Esophagus squamous epithelium (tissue), 5 donors: Measurements from ENCODE around the gene NID2. TPM values are rescaled to one million over a fixed set of nuclear protein-coding genes. Genes with fewer than 3 reads are reported as not detected.

Experiments used
- DNase-seq: peaks from one replicate; lab custom pipeline; 2025; lab: John Stamatoyannopoulos, UW
- H3K27ac ChIP-seq, 4 donors: fragments of 200-600 bp; sonication (generic); one replicate each; pipeline ENCODE4 v1.5.1; 2016 to 2019; ENCODE audit warnings: mild to moderate bottlenecking in 1 of 4
- H3K27me3 ChIP-seq, 4 donors: fragments of 200-600 bp; sonication (generic); 1 replicate in 3 of 4; 2 replicates in 1 of 4; pipeline versions ENCODE4 v1.5.1 to v1.6.0; 2017 to 2021; ENCODE audit warnings: antibody characterized with exemption in 1 of 4
- H3K36me3 ChIP-seq, 3 donors: fragments of 200-600 bp; sonication (generic); one replicate each; pipeline ENCODE4 v1.5.1; 2016 to 2019
- H3K4me1 ChIP-seq, 3 donors: fragments of 200-600 bp; sonication (generic); one replicate each; pipeline ENCODE4 v1.5.1; 2017 to 2019
- H3K4me3 ChIP-seq, 4 donors: fragments of 200-600 bp; sonication (generic); 1 replicate in 3 of 4; 2 replicates in 1 of 4; pipeline ENCODE4 v1.5.1; 2016 to 2019; ENCODE audit warnings: mild to moderate bottlenecking in 2 of 4, moderate library complexity in 1 of 4
- H3K9me3 ChIP-seq, 3 donors: fragments of 200-600 bp; sonication (generic); one replicate each; pipeline ENCODE4 v1.5.1; 2016 to 2019
- POLR2A ChIP-seq, 4 donors: fragments of 450-650 bp; IDR thresholded peaks; one replicate each; pipeline ENCODE4 v1.6.1; 2017; ENCODE audit warnings: antibody characterized with exemption in 4 of 4, mild to moderate bottlenecking in 4 of 4, moderate library complexity in 3 of 4
- WGBS, 2 donors: methylation state at CpG; one replicate each; pipeline ENCODE4 v1.1.5; 2018; 5-methylcytosine and 5-hydroxymethylcytosine counted together
- intact Hi-C: fragments of 100-400 bp; cut with DNase I; formaldehyde crosslinking; loops from one replicate; pipeline ENCODE4 v1.15.0; 2022
- total RNA-seq, 4 donors: library from RNA; depleted of rRNA; stranded (reverse); fragments of >200 nt; gene quantifications; one replicate each; pipeline ENCODE4 v1.1.0, GENCODE V29; 2016
- TF ChIP-seq, protein P1 (sequence below), 6 experiments: fragments of 450-650 bp in 4 of 6; fragments of 200-600 bp in 2 of 6; sonication (generic) in 2 of 6; IDR thresholded peaks; one replicate each; pipeline ENCODE4 v1.5.1; 2016 to 2019; ENCODE audit warnings: antibody characterized with exemption in 6 of 6, mild to moderate bottlenecking in 4 of 6, moderate library complexity in 4 of 6
- donor health status: DM: yes; HTN: yes; CAD: no.

Gene NID2
- total RNA-seq, 4 donors from 2014 or later = 0.91 to 12.2 (median 3.2) TPM

GRCh38 chr14:52018252-52018651, 50.6 kb downstream of the NID2 start:
- DNase-seq = no peak
- Histone ChIP-seq H3K36me3 (no peaks in the 10 kb centered on the region), H3K9me3 (no peaks in the 10 kb centered on the region), H3K27ac (no peak overlapping the region), H3K4me1 (peaks cover 0 to 43% (median 5%) of the 10 kb centered on the region in 3 donors), H3K4me3 (no peak overlapping the region), H3K27me3 (no peaks in the 10 kb centered on the region)
- TF ChIP-seq, protein P1, sequence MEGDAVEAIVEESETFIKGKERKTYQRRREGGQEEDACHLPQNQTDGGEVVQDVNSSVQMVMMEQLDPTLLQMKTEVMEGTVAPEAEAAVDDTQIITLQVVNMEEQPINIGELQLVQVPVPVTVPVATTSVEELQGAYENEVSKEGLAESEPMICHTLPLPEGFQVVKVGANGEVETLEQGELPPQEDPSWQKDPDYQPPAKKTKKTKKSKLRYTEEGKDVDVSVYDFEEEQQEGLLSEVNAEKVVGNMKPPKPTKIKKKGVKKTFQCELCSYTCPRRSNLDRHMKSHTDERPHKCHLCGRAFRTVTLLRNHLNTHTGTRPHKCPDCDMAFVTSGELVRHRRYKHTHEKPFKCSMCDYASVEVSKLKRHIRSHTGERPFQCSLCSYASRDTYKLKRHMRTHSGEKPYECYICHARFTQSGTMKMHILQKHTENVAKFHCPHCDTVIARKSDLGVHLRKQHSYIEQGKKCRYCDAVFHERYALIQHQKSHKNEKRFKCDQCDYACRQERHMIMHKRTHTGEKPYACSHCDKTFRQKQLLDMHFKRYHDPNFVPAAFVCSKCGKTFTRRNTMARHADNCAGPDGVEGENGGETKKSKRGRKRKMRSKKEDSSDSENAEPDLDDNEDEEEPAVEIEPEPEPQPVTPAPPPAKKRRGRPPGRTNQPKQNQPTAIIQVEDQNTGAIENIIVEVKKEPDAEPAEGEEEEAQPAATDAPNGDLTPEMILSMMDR (IDR thresholded peaks at IDR 0.05) = no peak
- TF ChIP-seq POLR2A (IDR thresholded peaks at IDR 0.05) = no peak
- WGBS, 2 donors = 74 to 76% methylated on average over 4 of the region's 4 CpGs
- intact Hi-C loops = no loop called here

GRCh38 chr14:52015411-52016030, 53.3 kb downstream of the NID2 start:
- Histone ChIP-seq H3K27ac (no peak overlapping the region), H3K36me3 (peaks cover 5 to 16% (median 9%) of the 10 kb centered on the region in 3 donors), H3K27me3 (no peaks in the 10 kb centered on the region), H3K9me3 (no peaks in the 10 kb centered on the region), H3K4me3 (no peak overlapping the region), H3K4me1 (peaks cover 0 to 37% (median 0%) of the 10 kb centered on the region in 3 donors)
- intact Hi-C loops = no loop called here
- no peak for TF ChIP-seq POLR2A (IDR thresholded peaks at IDR 0.05)
- TF ChIP-seq, protein P1 (IDR thresholded peaks at IDR 0.05) = peak in 2 of 6 experiments; percentile 8 to 23
- DNase-seq = no peak
- WGBS, 2 donors = 65 to 89% methylated on average over 8 of the region's 8 CpGs

DNA sequence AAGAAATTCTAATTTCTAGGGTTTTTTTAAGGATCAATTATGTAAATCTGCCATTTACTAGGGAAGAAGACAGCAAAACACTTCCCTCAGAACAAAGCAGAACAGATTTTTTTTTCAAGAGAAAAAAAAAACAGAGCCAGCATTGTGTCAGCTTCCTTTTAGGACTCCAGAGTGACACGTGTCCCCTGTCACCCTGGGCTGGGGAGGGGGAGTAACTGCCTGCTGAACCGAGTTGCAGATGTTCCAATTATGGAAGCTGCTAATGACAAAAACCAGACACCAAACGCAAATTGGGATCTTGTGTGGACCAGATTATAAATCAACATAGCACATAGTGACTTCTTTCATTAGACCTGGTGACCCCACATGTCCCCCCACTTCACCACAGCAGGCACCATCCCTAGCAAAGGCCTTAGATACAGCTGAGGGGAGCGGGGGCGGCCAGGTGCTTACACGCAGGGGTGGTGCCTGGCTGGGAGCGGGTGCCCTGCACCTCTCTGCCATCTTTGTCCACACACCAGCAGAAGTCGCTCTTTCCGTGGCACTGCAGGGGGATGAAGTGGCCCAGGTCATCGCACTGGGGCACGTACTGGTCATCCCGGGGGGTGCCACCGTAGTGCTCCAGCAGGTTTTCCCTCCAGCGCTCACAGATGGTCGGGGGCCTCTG, 54.1 kb downstream of the NID2 start:
- Histone ChIP-seq H3K27ac (no peak overlapping the region), H3K4me1 (peaks cover 0 to 35% (median 0%) of the 10 kb centered on the region in 3 donors), H3K9me3 (no peaks in the 10 kb centered on the region), H3K36me3 (peaks cover 5 to 24% (median 9%) of the 10 kb centered on the region in 3 donors), H3K4me3 (no peak overlapping the region), H3K27me3 (no peaks in the 10 kb centered on the region)
- 44 to 56% methylated on average over 5 of the region's 15 CpGs for WGBS, 2 donors
- DNase-seq = no peak
- intact Hi-C loops = no loop called here
- TF ChIP-seq POLR2A (IDR thresholded peaks at IDR 0.05) = no peak
- TF ChIP-seq, protein P1 (IDR thresholded peaks at IDR 0.05) = no peak

DNA sequence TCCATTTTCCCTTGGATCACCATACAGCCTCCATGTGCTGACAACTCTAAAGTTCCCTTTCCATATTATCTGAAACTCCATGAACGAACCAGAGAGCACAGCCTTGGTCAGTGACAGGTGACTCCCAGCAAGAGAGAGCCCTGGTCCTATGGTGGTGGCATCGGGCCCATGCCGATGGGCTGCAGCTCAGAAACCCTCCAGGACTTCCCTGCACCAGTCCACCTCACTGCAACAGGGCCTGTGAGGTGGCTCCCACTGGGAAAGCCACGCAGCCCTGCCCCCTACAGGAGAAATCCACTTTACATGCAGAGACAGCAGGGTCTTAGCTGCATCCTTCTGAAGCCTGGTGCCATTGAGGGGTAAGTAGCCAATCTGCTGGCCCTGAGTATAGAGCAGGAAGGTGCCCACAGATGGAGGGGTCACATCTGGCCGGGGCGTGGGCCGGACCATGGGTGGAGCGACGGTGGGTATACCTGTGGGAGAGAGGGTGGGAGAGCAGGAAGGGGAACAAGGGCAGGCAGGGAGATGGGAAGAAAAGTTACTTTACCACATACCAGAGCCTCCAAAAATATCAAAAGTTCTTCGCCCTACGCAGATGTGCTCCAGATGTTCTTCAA, 54.8 kb downstream of the NID2 start:
- no peak overlapping the region for H3K4me3 ChIP-seq
- WGBS, 2 donors = 72 to 76% methylated on average over 7 to 8 of the region's 11 CpGs
- no peak for DNase-seq
- intact Hi-C loops = no loop called here
- no peaks in the 10 kb centered on the region for H3K27me3 ChIP-seq
- TF ChIP-seq POLR2A (IDR thresholded peaks at IDR 0.05) = no peak
- TF ChIP-seq, protein P1 (IDR thresholded peaks at IDR 0.05) = no peak
- no peaks in the 10 kb centered on the region for H3K9me3 ChIP-seq
- H3K4me1 ChIP-seq = peaks cover 0 to 35% (median 0%) of the 10 kb centered on the region in 3 donors
- peak overlapping the region in 1 of 4 donors; percentile 49 for H3K27ac ChIP-seq
- H3K36me3 ChIP-seq = peaks cover 5 to 31% (median 9%) of the 10 kb centered on the region in 3 donors

DNA sequence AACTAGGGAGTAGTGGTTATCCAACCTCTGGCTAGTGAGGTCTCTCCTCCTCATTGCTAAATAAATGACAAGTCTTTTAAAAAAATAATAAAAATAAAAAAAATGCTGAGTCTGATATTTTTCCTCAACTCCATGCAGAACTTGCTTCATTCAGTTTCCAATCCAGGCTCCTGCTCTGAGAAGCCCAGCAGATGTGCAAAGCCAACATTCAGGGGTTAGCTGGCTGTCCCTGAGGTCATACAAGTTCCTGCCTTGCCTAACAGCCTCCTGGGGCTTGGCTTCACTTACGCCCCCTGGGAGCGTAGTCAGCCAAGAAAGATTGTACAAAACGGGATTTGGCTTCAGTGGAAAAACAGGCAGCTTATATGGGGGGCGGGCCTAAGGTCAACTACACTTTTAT, 56.2 kb downstream of the NID2 start:
- WGBS, 2 donors = 54 to 66% methylated on average over 4 of the region's 4 CpGs
- no peak for DNase-seq
- intact Hi-C loops = no loop called here
- Histone ChIP-seq H3K36me3 (peaks cover 5 to 45% (median 15%) of the 10 kb centered on the region in 3 donors), H3K4me1 (peaks cover 0 to 35% (median 0%) of the 10 kb centered on the region in 3 donors), H3K27me3 (no peaks in the 10 kb centered on the region), H3K9me3 (no peaks in the 10 kb centered on the region), H3K4me3 (no peak overlapping the region), H3K27ac (peak overlapping the region in 1 of 4 donors; percentile 49)
- TF ChIP-seq POLR2A (IDR thresholded peaks at IDR 0.05) = no peak
- TF ChIP-seq, protein P1 (IDR thresholded peaks at IDR 0.05) = no peak
